ENCODE results near the gene NR2F1-AS1.

The NR2F1-AS1 gene

GRCh38 chr5:93580927-93581445 is at the start of gene NR2F1-AS1:
TSS of gene NR2F1-AS1 (minus strand) at chr5:93581219.
- no peak for DNase-seq

GRCh38 chr5:93626801-93627200 is 45.8 kb upstream of the NR2F1-AS1 start:
- no peak for DNase-seq

DNA sequence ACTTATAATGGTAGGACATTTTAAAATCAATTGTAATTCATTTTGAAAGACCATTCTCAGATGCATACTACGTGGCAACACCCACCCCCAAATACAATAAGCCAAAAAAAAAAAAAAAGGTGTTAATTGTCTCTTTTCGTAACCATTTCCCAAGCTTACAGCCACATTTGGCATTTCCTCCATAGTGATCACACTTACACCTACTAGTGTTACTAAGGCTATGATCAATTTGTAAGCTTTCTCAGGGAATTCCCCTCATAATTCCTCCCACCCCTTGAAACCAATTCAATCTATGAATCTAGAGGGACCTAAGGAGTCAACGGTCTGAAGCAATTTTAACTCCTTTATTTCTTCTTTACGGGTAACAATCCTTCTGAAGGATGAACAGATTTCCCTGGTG is 42.1 kb upstream of the NR2F1-AS1 start:
- DNase-seq = peak; percentile 28

DNA sequence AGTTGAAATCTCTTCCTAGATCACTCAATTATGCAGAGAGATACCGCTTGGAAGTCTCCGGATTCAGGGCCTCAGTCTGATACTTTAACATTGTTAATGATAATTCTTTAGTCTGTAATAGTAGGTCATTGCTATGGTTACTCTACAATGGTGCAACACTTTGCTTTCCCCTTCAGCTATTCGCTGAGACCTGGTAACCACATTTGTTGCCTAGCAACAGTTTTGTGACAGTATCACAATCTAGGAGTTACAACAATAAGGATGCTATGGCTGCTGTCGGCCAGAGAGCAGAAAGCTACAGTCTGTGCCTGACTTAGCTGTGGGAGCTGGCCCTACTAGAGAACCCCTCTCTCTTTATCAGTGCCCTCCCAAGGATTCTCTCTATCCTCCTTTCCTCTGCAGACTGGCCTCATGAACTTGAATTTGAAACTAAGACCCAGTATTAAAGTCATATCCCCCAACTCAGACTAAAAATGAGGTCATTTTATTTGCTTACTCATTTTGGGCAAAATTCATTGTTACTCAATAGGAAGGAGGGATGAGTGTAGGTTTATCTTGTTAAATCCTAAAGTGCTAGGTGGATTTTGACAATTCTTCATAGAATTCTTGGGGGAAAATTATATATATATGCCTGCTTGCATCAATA is 41.3 kb upstream of the NR2F1-AS1 start:
- peak; percentile 83 for DNase-seq

GRCh38 chr5:93621327-93621798 is 40.3 kb upstream of the NR2F1-AS1 start:
- no peak for DNase-seq

DNA sequence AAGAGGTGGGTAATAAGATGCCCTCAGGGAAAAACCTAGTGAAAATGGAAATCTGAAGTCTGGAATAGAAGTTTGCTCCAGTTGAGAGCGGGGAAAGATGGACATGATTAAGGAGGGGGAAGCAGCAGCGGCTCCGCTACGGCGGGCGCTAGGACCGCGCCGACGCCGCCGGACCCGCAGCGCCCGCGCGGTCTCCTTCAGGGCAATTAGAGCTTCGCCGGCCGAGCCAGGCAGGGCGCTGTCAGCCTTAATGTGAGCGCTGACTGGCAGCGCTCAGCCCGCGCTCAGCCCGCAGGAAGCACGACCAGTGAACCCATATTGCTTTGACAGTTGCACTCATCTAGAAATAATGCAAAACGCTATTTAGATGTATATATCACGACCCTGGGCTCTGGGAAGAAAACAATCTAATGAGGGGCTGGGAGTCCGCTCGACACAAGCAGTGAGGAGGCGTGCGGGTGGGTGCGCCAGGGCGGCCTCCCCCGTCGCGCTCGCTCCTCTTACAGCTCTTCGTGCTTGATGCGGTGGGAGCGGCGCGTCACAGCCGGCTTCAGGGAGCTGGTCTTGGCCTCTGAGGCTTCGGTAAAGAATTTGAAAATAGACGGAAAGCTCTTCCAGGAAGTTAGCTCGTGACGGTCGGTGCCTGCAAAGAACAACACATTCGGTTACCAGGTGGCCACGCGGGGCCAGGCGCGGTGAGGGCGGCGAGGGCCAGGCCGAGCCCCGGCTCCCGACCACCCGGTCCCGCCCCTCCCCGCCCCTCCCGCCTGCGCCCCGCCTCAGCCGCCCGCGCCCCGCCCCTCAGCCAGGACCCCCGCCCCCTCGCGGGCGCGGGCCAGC is 39.7 kb upstream of the NR2F1-AS1 start:
- DNase-seq = peak; percentile 59

DNA sequence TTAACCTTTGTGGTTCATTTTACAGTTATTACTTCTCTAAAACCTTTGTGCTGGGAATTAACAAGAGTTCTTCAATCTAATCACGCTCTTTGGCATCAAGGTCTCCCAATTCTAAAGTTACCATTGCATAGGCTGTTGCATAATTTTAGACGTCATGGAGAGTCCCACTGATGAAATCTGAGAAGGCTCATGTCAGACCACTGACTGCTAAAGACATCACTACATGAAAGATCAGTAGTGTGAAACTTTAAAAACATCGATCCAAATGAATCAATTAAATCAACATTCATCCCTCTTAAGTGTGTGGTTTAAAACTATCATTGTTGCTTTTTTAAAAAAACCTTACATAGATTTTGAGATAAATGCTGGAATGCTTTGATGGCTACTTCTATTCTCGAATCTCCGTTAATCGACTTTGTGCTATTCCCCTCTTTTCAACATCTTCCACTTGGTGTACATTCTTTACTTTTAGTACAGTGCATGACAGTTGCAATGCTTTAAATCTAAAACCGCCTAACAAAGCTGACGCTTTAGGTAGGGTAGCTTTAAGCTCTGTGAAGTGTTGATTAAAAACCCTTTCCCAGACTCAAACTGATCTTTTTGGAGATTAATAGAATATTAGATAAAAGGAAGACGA is 35.6 kb upstream of the NR2F1-AS1 start:
- no peak for DNase-seq

- DNase-seq = no peak
Observed at GRCh38 chr5:93612855-93613243, 31.8 kb upstream of the NR2F1-AS1 start.

DNA sequence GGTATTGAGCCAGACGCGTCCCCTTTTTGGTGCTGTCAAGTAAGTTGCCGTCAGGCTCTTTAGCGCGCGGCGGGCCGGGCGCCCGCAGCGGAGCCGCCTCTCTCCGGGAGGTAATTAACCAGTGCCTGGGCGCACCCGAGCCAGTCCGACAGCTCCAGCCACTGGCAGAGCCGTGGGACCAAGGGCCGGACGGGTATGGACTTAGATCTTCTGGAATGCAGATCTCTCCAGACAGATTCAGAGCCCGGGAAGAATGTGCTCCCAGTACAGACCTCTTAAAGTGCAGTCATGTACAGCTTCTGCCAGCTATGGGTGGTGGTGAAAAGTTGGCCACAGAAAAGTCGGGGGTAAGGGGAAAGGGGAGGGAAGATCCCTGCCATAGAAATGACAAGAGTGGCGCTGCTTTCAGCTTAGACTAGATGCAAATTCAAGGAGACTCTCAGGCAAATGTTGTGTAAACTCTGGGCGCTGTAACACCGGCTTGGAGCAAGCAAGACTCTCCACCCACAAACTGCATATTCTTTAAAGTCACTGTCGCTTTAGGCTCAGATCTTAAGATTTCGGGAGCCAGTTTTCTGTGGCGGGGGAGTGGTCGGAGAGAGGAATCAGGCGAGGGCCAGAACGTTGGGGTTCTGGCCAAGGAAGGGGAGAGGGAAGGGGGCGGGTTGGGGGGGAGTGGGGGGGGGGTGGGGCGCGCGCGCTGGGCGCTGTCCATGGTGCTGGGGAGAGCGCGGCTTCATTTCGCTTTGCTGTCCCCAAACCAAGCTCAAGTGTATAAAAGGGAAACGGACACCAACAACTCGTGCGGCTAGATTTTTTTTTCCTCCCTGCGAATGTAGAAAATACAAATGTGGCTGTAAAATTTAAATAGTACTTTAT is 31.2 kb upstream of the NR2F1-AS1 start:
- DNase-seq = peak; percentile 15

DNA sequence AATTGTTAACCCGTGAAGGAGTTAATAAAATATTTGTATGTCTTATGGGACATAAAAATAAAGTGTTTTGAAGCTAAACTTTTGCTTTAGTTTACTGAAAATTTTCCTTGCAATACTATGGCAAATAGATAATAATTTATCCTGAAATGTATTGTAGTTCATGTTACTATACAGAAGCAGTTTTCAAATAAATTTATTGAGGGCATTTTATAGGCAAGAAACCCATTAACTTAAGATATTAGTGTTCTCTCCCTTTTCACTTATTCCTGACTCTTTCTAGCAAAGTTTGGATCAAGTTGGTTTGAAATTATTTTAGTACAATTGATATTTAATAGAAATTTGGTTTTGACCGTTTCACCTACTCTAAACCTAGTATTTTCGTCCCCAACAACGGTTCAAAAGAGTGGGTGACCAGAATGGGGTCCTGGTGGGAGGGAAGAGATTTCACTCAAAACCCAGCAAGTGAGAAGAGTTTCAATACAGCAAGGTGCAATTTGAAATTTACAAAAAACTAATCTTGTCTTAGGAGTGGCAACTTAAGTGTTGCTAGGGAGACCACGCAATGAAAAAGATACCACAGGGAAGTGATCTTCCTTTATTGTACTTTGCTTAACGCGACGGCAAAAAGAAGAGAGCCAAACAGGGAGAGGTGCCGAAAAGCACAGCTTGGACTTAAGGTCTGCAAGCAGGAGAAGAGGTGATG is 30.4 kb upstream of the NR2F1-AS1 start:
- DNase-seq = no peak

- DNase-seq = no peak
Observed at GRCh38 chr5:93610581-93611272, 29.7 kb upstream of the NR2F1-AS1 start.

GRCh38 chr5:93609762-93610161 is 28.7 kb upstream of the NR2F1-AS1 start:
- no peak for DNase-seq

DNA sequence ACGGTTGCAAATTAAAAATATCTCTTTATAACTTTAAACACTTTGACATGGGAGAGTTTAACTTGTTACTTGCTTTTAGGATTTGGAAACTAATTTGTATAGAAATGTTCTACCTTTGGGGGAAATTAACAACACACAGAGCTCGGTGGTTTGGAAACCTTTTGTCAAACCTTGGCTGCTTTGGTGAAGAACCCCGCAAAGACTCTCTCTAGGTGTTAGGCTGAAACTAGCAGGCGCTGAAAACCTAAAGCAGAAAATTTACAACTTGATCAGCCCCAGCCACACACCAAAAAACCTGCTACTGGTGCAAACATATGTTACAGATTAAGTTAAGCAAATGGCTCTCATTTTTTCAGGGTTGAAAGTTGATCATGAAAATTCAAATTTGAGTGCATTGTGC is 27.8 kb upstream of the NR2F1-AS1 start:
- DNase-seq = no peak

- DNase-seq = peak; percentile 56
Observed at GRCh38 chr5:93607367-93608258, 26.6 kb upstream of the NR2F1-AS1 start.

DNA sequence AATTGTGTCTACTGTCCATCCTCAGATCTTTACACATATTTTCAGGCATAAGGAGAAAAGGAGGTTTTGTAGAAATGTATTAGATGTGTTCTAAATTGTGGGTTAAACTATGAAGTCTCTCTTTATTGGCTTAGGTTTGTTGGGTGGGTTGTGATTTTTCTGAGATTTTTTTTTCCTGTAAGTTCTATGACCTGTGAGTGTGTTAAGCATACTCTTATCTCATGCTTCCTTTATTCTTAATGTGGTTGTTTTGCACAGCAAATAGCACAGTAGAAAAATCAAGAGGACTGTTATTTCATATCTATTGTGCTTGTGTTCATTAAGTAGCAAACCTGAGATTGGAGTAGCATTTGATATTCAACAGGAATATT is 25.3 kb upstream of the NR2F1-AS1 start:
- no peak for DNase-seq

- DNase-seq = no peak
Observed at GRCh38 chr5:93604644-93605515, 23.9 kb upstream of the NR2F1-AS1 start.

GRCh38 chr5:93603793-93604643 is 23.0 kb upstream of the NR2F1-AS1 start:
- no peak for DNase-seq

All from CD4-positive, alpha-beta T cell treated with Interleukin-21 for 1 hour (primary cell).